Caco-2 (cell line): ENCODE results near the gene TPK1. TPM values are rescaled to one million over a fixed set of nuclear protein-coding genes. Genes with fewer than 3 reads are reported as not detected.

Source experiments
- BruUV-seq: library from RNA; stranded (reverse); fragments of 400-500 nt; replicated peaks from 2 replicates; lab custom pipeline; 2021; lab: Mats Ljungman, UMichigan
- CTCF ChIA-PET: fragments of 300-600 bp; sonication (Branson Sonifier 250); formaldehyde crosslinking; loops from one replicate; lab custom pipeline; 2022; ENCODE audit warnings: antibody characterized with exemption; lab: Charles Lee
- POLR2A ChIA-PET: fragments of 300-600 bp; sonication (Branson Sonifier 250); formaldehyde crosslinking; loops from one replicate; lab custom pipeline; 2022; ENCODE audit warnings: antibody characterized with exemption; lab: Charles Lee
- DNase-seq, 2 experiments: peaks; one replicate each; pipeline versions ENCODE4 v3.0.0 to v3.0.0-alpha.2; 2020 to 2022
- H3K27me3 ChIP-seq: replicated peaks from 2 replicates; pipeline ENCODE4 v1.6.0; 2011; ENCODE audit warnings: low read length; ENCODE audit not compliant: control insufficient read depth, insufficient read depth
- H3K36me3 ChIP-seq: 2 replicates; pipeline ENCODE4 v1.5.1; 2011; ENCODE audit warnings: low read length; ENCODE audit not compliant: control insufficient read depth, insufficient read depth
- H3K4me1 ChIP-seq: fragments of 250-450 bp; sonication (Bioruptor Pico); 2 replicates; pipeline ENCODE4 v1.5.1; 2020; ENCODE audit warnings: mild to moderate bottlenecking
- H3K4me3 ChIP-seq: 2 replicates; pipeline ENCODE4 v1.5.1; 2011; ENCODE audit warnings: low read depth, mild to moderate bottlenecking, control low read depth, low read length
- H3K9me3 ChIP-seq: fragments of 250-450 bp; sonication (Bioruptor Pico); 2 replicates; pipeline ENCODE4 v1.5.1; 2020; ENCODE audit warnings: mild to moderate bottlenecking, moderate library complexity
- H3K27ac Mint-ChIP-seq: one replicate; pipeline ENCODE4 v1.8.0; 2022; ENCODE audit warnings: mixed read lengths; ENCODE audit not compliant: unreplicated experiment
- H3K27me3 Mint-ChIP-seq: one replicate; pipeline ENCODE4 v1.8.0; 2022; ENCODE audit warnings: mixed read lengths; ENCODE audit not compliant: insufficient read depth, unreplicated experiment
- H3K36me3 Mint-ChIP-seq: one replicate; pipeline ENCODE4 v1.8.0; 2022; ENCODE audit warnings: mild to moderate bottlenecking, mixed read lengths; ENCODE audit not compliant: insufficient read depth, unreplicated experiment
- H3K4me1 Mint-ChIP-seq: one replicate; pipeline ENCODE4 v1.8.0; 2022; ENCODE audit warnings: low read depth, mixed read lengths; ENCODE audit not compliant: unreplicated experiment
- H3K4me3 Mint-ChIP-seq: one replicate; pipeline ENCODE4 v1.8.0; 2022; ENCODE audit warnings: mild to moderate bottlenecking, moderate library complexity, mixed read lengths; ENCODE audit not compliant: unreplicated experiment
- H3K9me3 Mint-ChIP-seq: one replicate; pipeline ENCODE4 v1.8.0; 2022; ENCODE audit warnings: mixed read lengths; ENCODE audit not compliant: unreplicated experiment
- intact Hi-C: fragments of 100-400 bp; cut with micrococcal nuclease; formaldehyde crosslinking; loops from one replicate; pipeline ENCODE4 v1.10.0; 2022; ENCODE audit not compliant: unreplicated experiment
- total RNA-seq: library from RNA; stranded (reverse); gene quantifications from 2 replicates; pipeline ENCODE4 v1.2.3, GENCODE V29; 2022
- TF ChIP-seq, protein P1 (sequence below), 2 experiments: fragments of 200-600 bp in 1 of 2; IDR thresholded peaks; 1 replicate in 1 of 2; 2 replicates in 1 of 2; pipeline versions ENCODE4 v1.5.1 to v1.8.0; 2011 to 2022; ENCODE audit warnings: antibody characterized with exemption in 1 of 2, control low read depth in 1 of 2, inconsistent platforms in 1 of 2, low read depth in 1 of 2, low read length in 1 of 2, mild to moderate bottlenecking in 1 of 2, moderate library complexity in 1 of 2; ENCODE audit not compliant: insufficient read depth in 1 of 2, severe bottlenecking in 1 of 2, unreplicated experiment in 1 of 2

TPK1 gene
- total RNA-seq, 1 experiment from 2014 or later = 86.6 TPM

DNA sequence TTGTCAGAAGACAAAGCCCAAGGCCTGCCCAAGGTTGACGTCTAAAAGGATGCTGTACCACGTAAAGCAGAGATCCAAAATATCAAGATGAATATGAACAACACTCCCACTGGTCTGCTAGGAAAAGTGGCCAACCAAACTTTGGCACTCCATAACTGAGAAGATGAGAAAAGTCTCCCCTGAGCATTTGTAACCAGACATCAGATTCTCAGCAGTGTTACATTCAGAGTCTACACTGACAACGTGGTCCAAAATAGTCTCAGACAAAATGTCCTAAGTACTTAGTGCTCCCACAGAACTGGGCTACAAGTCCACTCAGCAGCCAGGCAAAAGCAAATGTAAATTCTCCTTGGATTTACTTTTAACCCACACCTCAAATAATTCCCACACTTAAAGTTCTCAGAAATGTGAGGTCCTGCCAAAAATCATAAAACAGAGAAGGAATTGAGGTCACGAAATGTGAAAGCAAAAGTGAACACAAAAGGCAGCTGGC is 247.2 kb downstream of the TPK1 start:
- DNase-seq = no peak
- Histone ChIP-seq H3K4me1 (peaks cover 22% of the 10 kb centered on the region), H3K9me3 (no peaks in the 10 kb centered on the region), H3K27me3 (no peaks in the 10 kb centered on the region), H3K36me3 (no peaks in the 10 kb centered on the region), H3K4me3 (no peak overlapping the region)
- intact Hi-C loops = loop anchor here (10.0 kb wide), 1 partner anchor 236 kb away; no protein-coding TSS in a partner anchor
- peaks cover 2% of the 10 kb centered on the region for H3K9me3 Mint-ChIP-seq
- H3K36me3 Mint-ChIP-seq = peaks cover 5% of the 10 kb centered on the region
- no peaks in the 10 kb centered on the region for H3K27me3 Mint-ChIP-seq
- H3K4me3 Mint-ChIP-seq = no peak overlapping the region
- H3K4me1 Mint-ChIP-seq = peaks cover 19% of the 10 kb centered on the region
- no TSS peak for BruUV-seq
- TF ChIP-seq, protein P1, sequence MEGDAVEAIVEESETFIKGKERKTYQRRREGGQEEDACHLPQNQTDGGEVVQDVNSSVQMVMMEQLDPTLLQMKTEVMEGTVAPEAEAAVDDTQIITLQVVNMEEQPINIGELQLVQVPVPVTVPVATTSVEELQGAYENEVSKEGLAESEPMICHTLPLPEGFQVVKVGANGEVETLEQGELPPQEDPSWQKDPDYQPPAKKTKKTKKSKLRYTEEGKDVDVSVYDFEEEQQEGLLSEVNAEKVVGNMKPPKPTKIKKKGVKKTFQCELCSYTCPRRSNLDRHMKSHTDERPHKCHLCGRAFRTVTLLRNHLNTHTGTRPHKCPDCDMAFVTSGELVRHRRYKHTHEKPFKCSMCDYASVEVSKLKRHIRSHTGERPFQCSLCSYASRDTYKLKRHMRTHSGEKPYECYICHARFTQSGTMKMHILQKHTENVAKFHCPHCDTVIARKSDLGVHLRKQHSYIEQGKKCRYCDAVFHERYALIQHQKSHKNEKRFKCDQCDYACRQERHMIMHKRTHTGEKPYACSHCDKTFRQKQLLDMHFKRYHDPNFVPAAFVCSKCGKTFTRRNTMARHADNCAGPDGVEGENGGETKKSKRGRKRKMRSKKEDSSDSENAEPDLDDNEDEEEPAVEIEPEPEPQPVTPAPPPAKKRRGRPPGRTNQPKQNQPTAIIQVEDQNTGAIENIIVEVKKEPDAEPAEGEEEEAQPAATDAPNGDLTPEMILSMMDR (IDR thresholded peaks at IDR 0.05; ENCODE audit: insufficient read depth in 1 of 2, low read depth in 1 of 2, low read length in 1 of 2, severe bottlenecking in 1 of 2, unreplicated experiment in 1 of 2) = no peak
- POLR2A ChIA-PET = no interaction called here
- H3K27ac Mint-ChIP-seq = no peak overlapping the region
- CTCF ChIA-PET = no interaction called here

DNA sequence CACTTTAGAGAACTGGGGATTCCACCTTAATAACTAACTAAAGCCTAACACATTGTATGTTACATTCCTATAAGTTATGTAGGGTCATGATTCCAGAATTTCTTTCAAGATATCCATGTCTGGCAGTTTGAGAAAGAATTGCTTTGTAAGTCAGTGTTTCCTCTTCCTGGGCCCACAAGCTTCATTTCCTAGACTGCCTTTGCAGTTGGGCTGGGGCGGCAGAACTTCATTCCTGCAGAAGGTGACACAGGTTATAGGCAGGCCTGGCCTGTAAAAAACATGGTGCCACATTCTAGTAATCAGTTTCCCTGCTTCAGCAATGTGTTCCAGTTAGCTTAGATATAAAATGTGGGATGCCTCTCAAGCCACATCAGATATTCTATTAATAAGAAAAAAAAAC is 248.2 kb downstream of the TPK1 start:
- no peaks in the 10 kb centered on the region for H3K27me3 Mint-ChIP-seq

DNA sequence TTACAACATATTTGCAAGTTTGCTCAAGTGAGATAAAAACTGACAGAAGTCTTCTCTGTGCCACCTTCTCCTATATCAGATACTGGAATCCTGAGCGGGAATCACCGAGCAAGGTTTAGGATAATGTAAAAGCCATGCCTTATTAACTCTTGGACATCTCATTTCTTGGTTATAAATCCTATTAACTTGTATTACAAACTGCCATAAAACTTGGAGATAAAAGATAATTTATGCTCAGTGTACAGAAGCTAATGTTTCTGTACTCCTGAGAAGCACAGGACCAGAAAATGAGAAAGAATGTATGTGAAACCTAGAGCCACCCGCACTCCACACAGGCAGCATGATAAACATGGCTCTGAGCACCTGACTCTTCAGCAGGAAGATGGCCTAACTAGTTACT is 251.1 kb downstream of the TPK1 start:
- TF ChIP-seq, protein P1 (IDR thresholded peaks at IDR 0.05; ENCODE audit: insufficient read depth in 1 of 2, low read depth in 1 of 2, low read length in 1 of 2, severe bottlenecking in 1 of 2, unreplicated experiment in 1 of 2) = no peak
- intact Hi-C loops = loop anchor here (10.0 kb wide), 1 partner anchor 240 kb away; no protein-coding TSS in a partner anchor
- no peaks in the 10 kb centered on the region for H3K36me3 Mint-ChIP-seq
- CTCF ChIA-PET = no interaction called here
- Histone ChIP-seq H3K4me1 (peaks cover 11% of the 10 kb centered on the region; the same call in 1 of the 2 replicates), H3K9me3 (no peaks in the 10 kb centered on the region), H3K36me3 (no peaks in the 10 kb centered on the region), H3K27me3 (no peaks in the 10 kb centered on the region), H3K4me3 (no peak overlapping the region)
- DNase-seq = no peak
- POLR2A ChIA-PET = no interaction called here
- no peak overlapping the region for H3K4me3 Mint-ChIP-seq
- no peaks in the 10 kb centered on the region for H3K27me3 Mint-ChIP-seq
- peaks cover 11% of the 10 kb centered on the region for H3K4me1 Mint-ChIP-seq
- H3K27ac Mint-ChIP-seq = no peak overlapping the region
- BruUV-seq = no TSS peak
- H3K9me3 Mint-ChIP-seq = no peaks in the 10 kb centered on the region

More for the DNA sequence above, 248.2 kb downstream of the TPK1 start:
- no TSS peak for BruUV-seq
- Mint-ChIP-seq H3K4me3 (no peak overlapping the region), H3K9me3 (no peaks in the 10 kb centered on the region), H3K27ac (no peak overlapping the region), H3K36me3 (peaks cover 5% of the 10 kb centered on the region), H3K4me1 (peaks cover 19% of the 10 kb centered on the region)
- no peak for DNase-seq
- Histone ChIP-seq H3K4me3 (no peak overlapping the region), H3K27me3 (no peaks in the 10 kb centered on the region), H3K36me3 (no peaks in the 10 kb centered on the region), H3K9me3 (no peaks in the 10 kb centered on the region), H3K4me1 (peaks cover 22% of the 10 kb centered on the region)
- CTCF ChIA-PET = no interaction called here
- TF ChIP-seq, protein P1 (IDR thresholded peaks at IDR 0.05; ENCODE audit: insufficient read depth in 1 of 2, low read depth in 1 of 2, low read length in 1 of 2, severe bottlenecking in 1 of 2, unreplicated experiment in 1 of 2) = no peak
- POLR2A ChIA-PET = no interaction called here
- intact Hi-C loops = loop anchor here (10.0 kb wide), 1 partner anchor 237 kb away; no protein-coding TSS in a partner anchor
